BJ (cell line): ENCODE data around the gene TMEM255B. TPM values are rescaled to one million over a fixed set of nuclear protein-coding genes. Genes with fewer than 3 reads are reported as not detected.
"Not testable (repeated sequence)": the region's sequence is repeated elsewhere in the genome, so short reads cannot be mapped to it uniquely, and the experiment has no call there.

Experiments
- CTCF ChIA-PET: fragments of 350-600 bp; formaldehyde crosslinking; extraction: SDS; loops from one replicate; lab custom pipeline; 2021; ENCODE audit warnings: antibody characterized with exemption, inconsistent platforms; lab: Yijun Ruan, JAX
- POLR2A ChIA-PET: fragments of 300-600 bp; sonication (Branson Sonifier 250); formaldehyde crosslinking; extraction: SDS; loops from one replicate; lab custom pipeline; 2021; ENCODE audit warnings: antibody characterized with exemption; lab: Charles Lee
- DNase-seq: peaks from one replicate; pipeline ENCODE4 v3.0.0-alpha.2; 2011; ENCODE audit warnings: low read depth
- H3K27me3 ChIP-seq: 2 replicates; pipeline ENCODE4 v1.6.0; 2011; ENCODE audit warnings: low read length; ENCODE audit not compliant: control insufficient read depth, insufficient read depth
- H3K36me3 ChIP-seq: 2 replicates; pipeline ENCODE4 v1.5.1; 2011; ENCODE audit warnings: low read length; ENCODE audit not compliant: control insufficient read depth, insufficient read depth
- H3K4me3 ChIP-seq: 2 replicates; pipeline ENCODE4 v1.5.1; 2011; ENCODE audit warnings: low read depth, mild to moderate bottlenecking, control low read depth, low read length
- CTCF ChIP-seq: IDR thresholded peaks from 2 replicates; pipeline ENCODE4 v1.5.1; 2011; ENCODE audit warnings: low read depth, mild to moderate bottlenecking, control low read depth, inconsistent platforms, low read length, moderate library complexity; ENCODE audit not compliant: insufficient read depth
- polyA plus RNA-seq: library from polyadenylated mRNA; depleted of rRNA; stranded (reverse); fragments of >200 nt; gene quantifications from 2 replicates; pipeline ENCODE4 v1.2.3, GENCODE V29; 2011

The TMEM255B gene
- polyA plus RNA-seq, 1 experiment, result 1.9 TPM

DNA sequence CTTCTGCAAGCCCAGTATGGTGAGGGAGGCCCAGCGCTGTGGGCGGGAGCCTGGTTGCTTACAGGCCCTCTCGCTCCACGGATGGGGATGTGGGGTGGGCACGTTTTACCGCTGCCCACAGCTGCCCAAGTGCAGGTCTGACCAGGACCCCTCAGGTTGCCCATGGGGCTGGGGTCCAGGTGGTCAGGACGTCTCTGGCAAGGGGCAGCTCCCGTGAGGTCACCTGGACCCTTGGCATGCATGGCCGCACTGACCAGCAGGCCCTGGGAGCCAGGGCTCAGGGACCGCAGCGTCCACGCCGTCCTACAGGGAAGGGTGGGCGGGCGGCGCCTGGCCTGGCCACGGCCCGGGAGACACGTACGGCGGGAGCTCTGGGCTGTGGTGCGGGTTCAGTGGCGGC lies 72.0 kb downstream of the TMEM255B start:
- POLR2A ChIA-PET, result no interaction called here
- TF ChIP-seq CTCF, result no peak
- CTCF ChIA-PET, result interaction anchor here (1.9 kb wide), 1 partner anchor 116 kb away, joined by 7 read pairs; no protein-coding TSS in a partner anchor
- Histone ChIP-seq H3K36me3 (peaks cover 57% of the 10 kb centered on the region), H3K27me3 (no peaks in the 10 kb centered on the region), H3K4me3 (no peak overlapping the region)
- no peak for DNase-seq

- ChIA-PET CTCF (no interaction called here), POLR2A (no interaction called here)
- TF ChIP-seq CTCF, result no peak
- no peak for DNase-seq
- Histone ChIP-seq H3K36me3 (peaks cover 52% of the 10 kb centered on the region), H3K27me3 (no peaks in the 10 kb centered on the region), H3K4me3 (no peak overlapping the region)
Observed at GRCh38 chr13:113832205-113832604, 73.2 kb downstream of the TMEM255B start.

DNA sequence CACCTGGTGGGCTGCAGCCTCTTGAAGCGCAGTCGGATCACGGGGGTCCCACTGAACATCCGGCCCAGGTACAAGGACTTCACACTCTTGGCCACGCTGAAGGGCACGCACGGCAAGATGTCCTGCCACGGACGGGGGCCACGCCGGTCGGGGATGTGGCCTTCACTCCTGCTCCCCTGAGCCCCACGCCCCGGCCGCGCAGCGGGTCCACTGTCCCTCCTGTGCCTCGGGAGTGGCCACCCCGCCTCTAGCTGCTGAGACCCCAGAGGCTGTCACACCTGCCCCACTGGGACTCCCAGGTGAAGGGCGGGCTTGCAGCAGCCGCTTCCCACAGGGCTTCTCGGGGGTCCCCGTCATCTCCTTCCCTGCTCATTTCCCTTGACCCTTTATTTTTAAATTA lies 73.6 kb downstream of the TMEM255B start:
- Histone ChIP-seq H3K4me3 (no peak overlapping the region), H3K36me3 (peaks cover 48% of the 10 kb centered on the region), H3K27me3 (no peaks in the 10 kb centered on the region)
- CTCF ChIA-PET, result no interaction called here
- no peak for TF ChIP-seq CTCF
- DNase-seq, result no peak
- POLR2A ChIA-PET, result no interaction called here

GRCh38 chr13:113833111-113833830 lies 74.2 kb downstream of the TMEM255B start:
- no peak overlapping the region for H3K4me3 ChIP-seq
- H3K36me3 ChIP-seq, result peaks cover 46% of the 10 kb centered on the region

DNA sequence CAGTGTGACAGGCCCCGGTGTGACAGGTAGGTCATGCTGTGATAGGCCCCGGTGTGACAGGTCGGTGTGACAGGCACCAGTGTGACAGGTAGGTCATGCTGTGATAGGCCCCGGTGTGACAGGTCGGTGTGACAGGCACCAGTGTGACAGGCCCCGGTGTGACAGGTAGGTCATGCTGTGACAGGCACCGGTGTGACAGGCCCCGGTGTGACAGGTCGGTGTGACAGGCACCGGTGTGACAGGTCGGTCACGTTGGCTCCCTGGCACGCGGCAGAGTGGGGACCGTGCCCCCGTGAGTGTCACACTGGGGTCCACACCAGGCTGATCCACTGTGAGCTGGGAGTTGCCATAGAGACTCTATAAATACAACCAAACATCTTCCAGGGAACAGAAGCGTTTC lies 75.0 kb downstream of the TMEM255B start:
- POLR2A ChIA-PET, H3K27me3 ChIP-seq, H3K4me3 ChIP-seq, CTCF ChIA-PET, DNase-seq: not testable (repeated sequence)
- H3K36me3 ChIP-seq, result peaks cover 41% of the 10 kb centered on the region

More at GRCh38 chr13:113833111-113833830, 74.2 kb downstream of the TMEM255B start:
- POLR2A ChIA-PET, result no interaction called here
- TF ChIP-seq CTCF, result no peak
- DNase-seq, result no peak
- CTCF ChIA-PET, result no interaction called here
- H3K27me3 ChIP-seq, result no peaks in the 10 kb centered on the region
